ENCODE measurements around the gene PATL1. TPM values are rescaled to one million over a fixed set of nuclear protein-coding genes. Genes with fewer than 3 reads are reported as not detected.

Gene PATL1
- total RNA-seq, 1 experiment from 2014 or later = 57.0 TPM

GRCh38 chr11:59610289-59610688 lies 58.5 kb downstream of the PATL1 start:
- peaks cover 20% of the 10 kb centered on the region for H3K4me1 ChIP-seq (ENCODE audit: control insufficient read depth, insufficient read depth, low read length)
- BruUV-seq (replicated peaks) = no TSS peak
- ChIA-PET POLR2A (no interaction called here), CTCF (no interaction called here)
- H3K27ac ChIP-seq (ENCODE audit: low read length) = no peak overlapping the region
- H3K4me3 ChIP-seq (ENCODE audit: low read depth in 2 of 2, low read length in 2 of 2) = no peak overlapping the region
- ATAC-seq (no peak), DNase-seq (ENCODE audit: low read depth, low spot score) (no peak)
- H3K9me3 ChIP-seq (ENCODE audit: control insufficient read depth, insufficient read depth, low read depth, low read length) = no peaks in the 10 kb centered on the region
- in situ Hi-C loops (cut with HindIII; ENCODE audit: low pct_unique_long_range_greater_than_20kb, low sequenced_read_pairs) = no loop called here
- H3K27me3 ChIP-seq (ENCODE audit: control insufficient read depth, insufficient read depth, low read length) = no peaks in the 10 kb centered on the region
- H3K36me3 ChIP-seq (ENCODE audit: control insufficient read depth, insufficient read depth, low read length) = peaks cover 33% of the 10 kb centered on the region
- intact Hi-C loops (cut with micrococcal nuclease; ENCODE audit: unreplicated experiment) = no loop called here
- TF ChIP-seq SIN3A (IDR thresholded peaks at IDR 0.05; ENCODE audit: borderline replicate concordance, insufficient read depth, low read depth, low read length) = no peak

GRCh38 chr11:59607703-59608454 lies 61.0 kb downstream of the PATL1 start:
- peaks cover 33% of the 10 kb centered on the region for H3K36me3 ChIP-seq (ENCODE audit: control insufficient read depth, insufficient read depth, low read length)
- no peak for ATAC-seq
- CTCF ChIA-PET = no interaction called here
- in situ Hi-C loops (cut with HindIII; ENCODE audit: low pct_unique_long_range_greater_than_20kb, low sequenced_read_pairs) (no loop called here), intact Hi-C loops (cut with micrococcal nuclease; ENCODE audit: unreplicated experiment) (no loop called here)
- H3K27me3 ChIP-seq (ENCODE audit: control insufficient read depth, insufficient read depth, low read length) = no peaks in the 10 kb centered on the region
- no peaks in the 10 kb centered on the region for H3K9me3 ChIP-seq (ENCODE audit: control insufficient read depth, insufficient read depth, low read depth, low read length)
- no TSS peak for BruUV-seq (replicated peaks)
- no peak overlapping the region for H3K27ac ChIP-seq (ENCODE audit: low read length)
- no peak for DNase-seq (ENCODE audit: low read depth, low spot score)
- no peak overlapping the region for H3K4me3 ChIP-seq (ENCODE audit: low read depth in 2 of 2, low read length in 2 of 2)
- no peak for TF ChIP-seq SIN3A (IDR thresholded peaks at IDR 0.05; ENCODE audit: borderline replicate concordance, insufficient read depth, low read depth, low read length)
- TF ChIP-seq REST (IDR thresholded peaks at IDR 0.05; ENCODE audit: insufficient read depth in 1 of 2, low read depth in 2 of 2, low read length in 1 of 2) = no peak
- no peak for TF ChIP-seq CTCF (IDR thresholded peaks at IDR 0.05)
- TF ChIP-seq POLR2AphosphoS5 (IDR thresholded peaks at IDR 0.05; ENCODE audit: low read depth, low read length) = no peak
- TF ChIP-seq TCF7L2 (IDR thresholded peaks at IDR 0.05; ENCODE audit: low read depth, low read length) = no peak
- POLR2A ChIA-PET = no interaction called here
- H3K4me1 ChIP-seq (ENCODE audit: control insufficient read depth, insufficient read depth, low read length) = peaks cover 9% of the 10 kb centered on the region

- DNase-seq (ENCODE audit: low read depth, low spot score) (no peak), ATAC-seq (no peak)
- Histone ChIP-seq H3K27ac (ENCODE audit: low read length) (no peak overlapping the region), H3K36me3 (ENCODE audit: control insufficient read depth, insufficient read depth, low read length) (peaks cover 34% of the 10 kb centered on the region), H3K4me1 (ENCODE audit: control insufficient read depth, insufficient read depth, low read length) (no peaks in the 10 kb centered on the region), H3K27me3 (ENCODE audit: control insufficient read depth, insufficient read depth, low read length) (no peaks in the 10 kb centered on the region), H3K4me3 (ENCODE audit: low read depth in 2 of 2, low read length in 2 of 2) (no peak overlapping the region), H3K9me3 (ENCODE audit: control insufficient read depth, insufficient read depth, low read depth, low read length) (no peaks in the 10 kb centered on the region)
- intact Hi-C loops (cut with micrococcal nuclease; ENCODE audit: unreplicated experiment) = no loop called here
- POLR2A ChIA-PET = no interaction called here
- CTCF ChIA-PET = no interaction called here
- no peak for TF ChIP-seq CTCF (IDR thresholded peaks at IDR 0.05)
- TF ChIP-seq TCF7L2 (IDR thresholded peaks at IDR 0.05; ENCODE audit: low read depth, low read length) = no peak
- TF ChIP-seq SIN3A (IDR thresholded peaks at IDR 0.05; ENCODE audit: borderline replicate concordance, insufficient read depth, low read depth, low read length) = no peak
- no peak for TF ChIP-seq POLR2AphosphoS5 (IDR thresholded peaks at IDR 0.05; ENCODE audit: low read depth, low read length)
- no peak for TF ChIP-seq REST (IDR thresholded peaks at IDR 0.05; ENCODE audit: insufficient read depth in 1 of 2, low read depth in 2 of 2, low read length in 1 of 2)
- in situ Hi-C loops (cut with HindIII; ENCODE audit: low pct_unique_long_range_greater_than_20kb, low sequenced_read_pairs) = no loop called here
- no TSS peak for BruUV-seq (replicated peaks)
Measured at GRCh38 chr11:59602432-59602831, 66.4 kb downstream of the PATL1 start.

Data from Panc1 (cell line).